ENCODE data around the gene NES.

The NES gene

DNA sequence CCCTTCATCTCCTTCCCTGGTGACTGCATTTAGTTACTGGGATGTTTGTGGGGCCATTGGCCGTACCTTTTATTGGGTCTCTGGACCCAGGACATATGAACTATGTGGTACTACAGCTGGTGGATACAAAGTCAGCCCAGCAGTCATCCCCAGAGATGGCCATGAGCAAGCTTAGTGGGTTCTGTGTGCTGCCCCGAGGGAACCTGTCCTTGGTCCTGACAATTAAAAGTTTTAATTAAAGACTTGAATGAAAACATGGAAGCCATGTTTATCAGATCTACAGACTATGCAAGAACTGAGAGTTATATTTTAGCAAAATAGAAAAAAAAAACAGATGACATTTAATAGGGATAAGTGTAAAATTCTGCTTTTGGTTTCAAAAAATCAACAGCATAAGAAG, 2.8 kb upstream of the NES start:
- no peak for DNase-seq (ENCODE audit: low read depth)

DNA sequence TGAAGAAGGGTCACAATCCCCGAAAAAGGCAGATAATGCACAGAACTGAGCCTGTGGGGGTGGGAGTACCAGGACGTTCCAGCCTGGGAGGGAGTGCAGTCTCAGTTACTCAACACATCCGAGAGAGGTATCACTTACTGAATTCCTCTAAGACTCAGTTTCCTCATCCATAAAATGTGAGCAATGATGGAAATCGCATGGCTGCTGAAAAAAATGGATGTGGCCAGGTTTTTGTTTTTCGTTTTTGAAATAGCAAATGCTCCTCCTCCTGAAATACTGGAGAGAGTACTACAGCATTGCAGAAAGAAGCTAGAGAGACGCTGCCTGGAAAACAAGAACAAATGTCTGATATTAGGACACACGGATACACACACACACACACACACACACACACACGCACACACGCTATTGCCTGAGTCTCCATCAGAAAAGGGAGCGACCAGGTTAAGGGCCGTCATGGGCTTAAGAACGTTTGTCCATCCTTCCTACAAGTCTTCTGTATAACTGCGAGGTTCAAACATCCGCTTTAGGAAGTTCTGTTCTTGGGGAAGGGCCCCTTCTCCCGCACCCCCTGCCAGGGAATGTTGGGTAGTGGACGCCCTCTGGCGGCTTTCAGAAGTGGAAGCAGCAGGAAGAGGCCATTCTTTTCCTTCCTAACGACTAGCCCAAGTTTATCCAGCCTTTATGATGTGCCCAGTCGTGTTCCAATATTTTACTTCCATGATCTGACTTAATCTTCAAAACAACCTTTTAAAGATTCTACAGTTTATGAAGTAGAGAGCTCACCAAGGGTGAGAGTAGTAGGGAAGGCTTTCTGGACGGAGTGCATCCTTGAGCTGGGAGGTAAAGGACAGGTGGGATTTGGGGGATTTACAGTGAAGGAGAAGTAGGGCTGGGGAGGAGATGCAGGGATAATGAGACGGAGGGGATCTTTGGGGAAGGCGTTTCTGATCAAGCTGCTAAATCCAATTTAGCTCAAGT, 699 bp upstream of the NES start:
- peak; percentile 70 for DNase-seq (ENCODE audit: low read depth)

DNA sequence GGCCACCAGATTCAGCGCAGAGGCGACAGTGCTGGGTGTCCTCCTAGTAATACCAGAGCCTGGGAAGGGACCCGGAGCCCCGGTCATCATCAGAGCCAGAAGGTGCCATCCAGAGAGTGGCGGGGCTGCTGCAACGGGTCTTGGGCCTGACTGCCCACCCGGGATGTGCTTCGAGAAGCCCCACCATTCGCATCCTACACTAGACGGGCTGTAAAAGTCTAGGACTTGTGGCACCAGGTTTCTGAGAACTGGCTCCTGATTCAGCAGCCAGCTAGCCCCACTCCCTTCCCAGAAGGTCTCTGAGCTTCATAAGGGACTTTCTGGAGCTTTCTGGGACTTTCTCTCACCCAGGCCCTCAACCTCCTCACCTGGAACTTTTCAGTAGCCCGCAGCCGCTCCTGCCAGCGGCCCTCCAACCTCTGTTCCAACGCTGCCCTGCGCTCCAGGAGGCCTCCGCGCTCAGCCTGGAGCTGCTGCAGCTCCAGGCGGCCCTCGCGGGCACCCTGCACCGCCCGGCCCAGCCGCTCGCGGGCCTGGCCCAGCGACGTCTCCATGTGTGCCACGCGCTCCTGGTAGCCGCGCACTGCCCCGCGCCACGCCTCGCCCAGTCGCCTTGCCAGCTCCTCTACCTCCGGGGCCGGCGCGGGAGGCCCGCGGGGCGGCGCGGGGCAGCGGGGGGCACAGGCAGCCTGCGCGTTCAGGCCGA, 940 bp downstream of the NES start:
- DNase-seq (ENCODE audit: low read depth): no peak

DNA sequence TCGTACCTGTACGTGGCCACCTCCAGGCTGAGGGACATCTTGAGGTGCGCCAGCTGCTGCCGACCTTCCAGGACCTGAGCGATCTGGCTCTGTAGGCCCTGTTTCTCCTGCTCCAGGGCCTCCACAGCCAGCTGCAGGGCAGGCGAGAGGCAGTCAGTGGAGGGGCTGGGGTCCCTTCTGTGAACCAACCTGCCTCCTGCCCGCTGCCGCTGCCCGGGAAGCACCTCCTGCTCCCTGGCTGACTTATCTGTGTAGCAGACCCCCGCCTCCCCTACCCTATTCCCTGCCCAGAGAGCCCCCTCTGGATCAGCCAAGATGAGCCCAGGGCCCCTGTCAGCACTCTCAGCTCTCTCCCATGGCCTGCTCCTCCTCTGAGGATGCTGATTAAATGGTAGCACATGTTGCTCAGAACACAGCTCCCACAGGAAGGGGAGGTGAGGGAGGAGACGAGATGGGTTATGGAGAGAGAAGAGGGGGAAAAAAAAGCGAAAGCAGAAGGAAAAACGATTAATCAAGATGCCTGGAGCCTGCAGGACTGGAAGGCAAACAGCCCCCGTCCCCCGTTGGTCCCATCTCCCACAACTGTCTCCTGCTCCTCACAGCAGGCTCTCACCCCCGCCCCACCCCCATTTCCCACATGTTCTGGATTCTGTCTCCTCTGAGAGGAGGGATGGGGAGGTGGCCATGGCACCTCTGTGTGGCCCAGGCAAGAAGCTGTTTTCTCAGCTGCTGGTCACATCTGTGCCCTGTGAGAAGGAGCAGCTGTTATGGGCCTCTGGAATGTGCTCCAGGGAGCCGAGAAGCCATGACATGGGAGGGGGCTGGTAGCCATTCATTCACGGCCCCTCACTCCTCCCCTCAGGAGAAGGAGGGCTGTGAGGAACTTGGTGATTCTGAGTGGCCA, 1.7 kb downstream of the NES start:
- peak; percentile 27 for DNase-seq (ENCODE audit: low read depth)

DNA sequence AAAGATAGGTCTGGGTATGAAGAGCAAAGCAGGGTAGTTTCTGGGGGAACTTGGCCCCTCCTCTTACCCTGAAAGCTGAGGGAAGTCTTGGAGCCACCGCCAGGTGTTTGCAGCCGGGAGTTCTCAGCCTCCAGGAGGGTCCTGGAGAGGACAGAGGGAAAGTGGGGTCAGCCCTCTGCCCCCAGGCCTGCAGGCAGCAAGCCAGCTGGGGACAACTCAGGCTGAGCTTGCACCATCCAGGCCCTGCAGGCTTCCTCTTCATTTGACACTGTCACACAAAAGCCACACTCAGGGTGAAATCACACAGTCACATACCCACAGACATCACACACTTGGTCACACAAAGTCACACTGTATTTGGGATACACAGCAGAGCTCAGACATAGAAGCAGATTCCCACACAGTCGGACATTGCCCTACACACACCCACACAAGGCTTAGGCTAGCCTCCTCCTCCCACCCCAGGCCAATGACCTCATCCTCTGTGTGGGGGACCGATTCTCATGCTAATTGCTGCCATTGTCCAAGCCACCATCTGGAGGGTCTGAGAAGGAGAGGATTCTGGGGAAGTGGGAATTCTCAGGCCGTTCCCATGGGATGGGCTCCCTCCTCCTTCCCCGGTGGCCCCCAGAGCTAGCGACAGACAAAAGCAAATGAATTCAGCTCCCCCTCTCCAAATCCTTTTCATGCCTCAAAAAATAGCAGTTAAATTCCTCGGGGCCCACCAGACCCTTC, 3.7 kb downstream of the NES start:
- DNase-seq (ENCODE audit: low read depth): peak; percentile 21

DNA sequence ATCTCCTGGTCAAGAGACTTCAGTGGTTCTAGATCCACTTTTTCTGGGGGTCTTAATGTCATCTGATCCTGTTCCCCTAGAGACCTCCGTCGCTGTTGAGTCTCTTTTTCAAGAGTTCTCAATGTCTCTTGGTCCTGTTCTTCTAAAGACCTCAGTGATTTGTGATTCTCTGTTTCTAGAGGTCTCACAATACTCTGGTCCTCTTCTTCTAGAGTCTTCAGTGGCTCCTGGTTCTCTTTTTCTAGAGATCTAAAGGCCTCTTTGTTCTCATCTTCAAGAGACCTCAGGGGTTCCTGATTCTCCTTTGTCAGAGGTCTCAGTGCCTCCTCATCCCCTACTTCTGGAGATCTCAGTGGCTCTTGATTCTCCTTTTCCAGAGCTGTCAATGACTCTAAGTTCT, 5.4 kb downstream of the NES start:
- DNase-seq (ENCODE audit: low read depth): no peak

DNA sequence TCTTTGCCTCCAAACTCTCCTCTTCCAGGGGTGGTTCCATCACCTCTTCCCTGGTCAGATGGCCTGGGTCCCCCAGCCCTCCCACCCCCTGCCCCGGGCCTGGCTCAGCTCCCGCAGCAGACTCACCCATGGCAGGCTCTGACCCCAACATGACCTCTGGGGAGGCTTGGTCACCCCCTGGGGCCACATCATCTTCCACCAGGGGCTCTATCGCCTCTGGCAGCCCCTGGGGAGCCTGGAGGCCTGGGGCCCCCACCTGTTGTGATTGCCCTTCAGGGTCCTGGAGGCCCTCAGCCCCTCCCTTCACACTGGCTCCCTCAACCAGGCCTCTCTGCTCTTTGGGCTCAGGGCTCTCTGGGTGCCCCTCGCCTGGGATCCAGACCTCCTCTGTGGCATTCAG, 6.4 kb downstream of the NES start:
- DNase-seq (ENCODE audit: low read depth): no peak

DNA sequence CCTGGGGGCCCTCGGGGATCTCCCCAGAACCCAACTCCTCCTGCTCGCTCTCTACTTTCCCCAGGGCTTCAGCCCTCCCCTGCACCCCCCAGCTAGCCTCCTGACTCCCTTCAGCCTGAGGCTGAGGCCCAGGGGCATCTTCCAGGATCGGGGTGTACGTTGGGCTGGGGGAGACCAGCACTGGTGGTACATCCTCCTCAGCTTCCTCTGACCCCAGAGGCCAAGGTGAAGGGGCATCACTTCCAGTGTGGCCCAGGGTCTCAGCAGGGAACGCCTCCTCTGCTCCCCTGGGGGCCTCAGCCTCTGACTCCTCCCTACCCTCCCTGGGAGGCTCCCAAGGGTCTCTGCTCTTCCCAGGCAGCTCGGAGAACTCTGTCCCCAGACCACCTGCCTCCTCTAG, 6.8 kb downstream of the NES start:
- no peak for DNase-seq (ENCODE audit: low read depth)

DNA sequence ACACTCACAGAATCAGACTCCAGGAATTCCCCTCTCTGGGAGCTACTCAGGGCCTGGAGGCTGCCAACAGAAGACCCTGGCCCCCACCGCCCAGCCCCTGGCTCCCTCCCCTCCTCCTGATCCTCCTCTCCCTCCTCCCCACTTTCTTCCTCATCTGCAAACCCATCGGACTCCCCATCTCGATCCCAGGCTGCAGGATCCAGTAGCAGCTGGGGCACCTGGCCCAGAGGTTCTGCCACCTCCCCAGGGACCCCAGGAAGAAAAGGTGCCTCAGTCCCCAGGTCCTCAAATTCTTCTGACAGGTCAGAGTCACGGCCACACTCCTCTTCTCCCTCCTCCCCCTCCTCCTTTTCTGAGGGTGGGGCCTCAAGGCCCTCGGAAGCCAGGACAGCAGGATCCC, 7.4 kb downstream of the NES start:
- no peak for DNase-seq (ENCODE audit: low read depth)

DNA sequence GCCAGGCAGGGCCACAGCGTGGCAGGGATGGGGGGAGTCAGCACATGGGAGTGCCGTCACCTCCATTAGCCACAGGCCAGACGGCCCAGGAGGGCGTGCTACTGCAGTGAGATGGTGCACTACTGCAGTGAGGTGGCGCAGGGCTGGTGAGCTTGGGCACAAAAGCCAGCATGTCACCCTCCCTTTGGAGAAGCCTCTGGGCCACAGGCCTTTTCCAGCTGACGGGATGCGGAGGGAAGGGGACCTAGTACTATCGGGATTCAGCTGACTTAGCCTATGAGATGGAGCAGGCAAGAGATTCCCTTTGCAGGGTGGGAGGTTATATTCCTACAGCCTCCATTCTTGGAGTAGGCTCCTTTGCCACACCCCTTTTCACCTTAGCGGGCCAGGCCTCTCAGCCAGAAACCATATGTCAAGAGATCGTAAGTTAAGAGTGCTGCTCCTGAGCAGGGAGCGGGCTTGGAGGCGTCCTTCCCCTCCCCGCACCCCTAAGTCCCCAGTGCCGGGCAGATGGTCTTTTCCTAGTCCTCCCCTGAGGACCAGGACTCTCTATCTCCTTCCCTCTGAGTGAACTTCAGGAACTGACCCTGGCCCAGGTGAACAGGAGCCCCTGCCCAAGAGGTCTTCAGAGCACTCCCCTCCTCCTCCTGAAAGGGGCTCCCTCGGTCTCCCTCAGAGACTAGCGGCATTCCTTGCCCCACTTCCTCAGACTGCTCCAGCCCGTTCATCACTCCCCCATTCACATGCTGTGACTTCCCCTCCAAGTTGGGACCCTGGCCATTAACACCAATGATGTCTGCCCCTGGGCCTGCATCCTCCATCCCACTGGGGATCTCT, 8.2 kb downstream of the NES start:
- DNase-seq (ENCODE audit: low read depth): no peak

DNA sequence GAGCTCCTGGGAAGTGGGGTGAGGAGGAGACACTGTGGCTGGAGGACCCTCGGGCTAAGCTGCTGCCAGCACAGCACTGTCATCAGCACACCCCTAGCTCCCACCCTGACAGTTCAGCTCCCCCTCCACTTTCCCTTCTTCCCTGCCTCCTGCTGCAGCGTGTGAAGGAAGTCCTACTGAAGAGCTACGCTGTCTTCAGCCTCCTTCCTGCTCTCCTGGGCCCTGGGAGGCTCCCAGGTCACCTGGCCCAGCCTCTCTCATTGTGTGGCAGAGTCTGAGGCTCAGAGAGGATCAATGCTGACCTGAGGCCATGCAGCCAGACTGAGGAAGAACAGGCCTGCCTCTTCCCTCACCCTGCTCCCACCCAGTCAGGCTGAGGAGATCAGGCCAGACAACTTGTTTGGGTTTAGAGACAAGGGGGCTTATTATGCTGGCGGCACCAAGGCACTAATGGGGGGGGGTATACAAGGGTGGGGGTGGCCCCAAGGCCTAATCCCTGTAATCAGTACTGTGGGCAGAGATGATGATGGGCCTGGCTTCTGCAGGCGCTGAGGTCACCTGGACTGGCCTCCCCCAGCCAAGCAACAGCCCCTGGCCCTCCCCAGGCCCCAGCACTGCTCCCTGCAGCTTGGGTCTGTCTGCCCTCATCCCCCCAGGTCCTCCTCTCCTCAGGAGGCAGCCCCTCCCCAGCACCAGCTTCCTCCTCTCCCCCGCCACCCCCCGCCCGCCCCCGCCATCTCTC, 9.1 kb downstream of the NES start:
- DNase-seq (ENCODE audit: low read depth): no peak

DNA sequence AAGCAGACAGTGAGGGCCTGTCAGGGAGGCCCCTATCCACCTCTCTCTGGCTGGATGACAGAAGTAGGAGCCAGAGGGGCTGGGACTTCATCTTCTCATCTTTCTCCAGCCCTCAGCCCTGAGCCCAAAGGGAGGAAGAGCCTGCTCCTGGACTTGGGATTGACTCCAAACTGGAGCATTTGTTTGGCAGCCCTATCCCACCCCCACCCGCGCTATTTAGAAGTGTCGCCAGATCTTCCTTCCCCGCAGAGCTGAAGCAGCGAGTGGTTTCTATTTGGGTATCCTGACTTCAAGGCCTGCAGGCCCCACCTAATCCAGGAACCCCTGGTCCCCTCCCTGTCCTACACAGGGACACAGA, 9.6 kb downstream of the NES start:
- no peak for DNase-seq (ENCODE audit: low read depth)

DNA sequence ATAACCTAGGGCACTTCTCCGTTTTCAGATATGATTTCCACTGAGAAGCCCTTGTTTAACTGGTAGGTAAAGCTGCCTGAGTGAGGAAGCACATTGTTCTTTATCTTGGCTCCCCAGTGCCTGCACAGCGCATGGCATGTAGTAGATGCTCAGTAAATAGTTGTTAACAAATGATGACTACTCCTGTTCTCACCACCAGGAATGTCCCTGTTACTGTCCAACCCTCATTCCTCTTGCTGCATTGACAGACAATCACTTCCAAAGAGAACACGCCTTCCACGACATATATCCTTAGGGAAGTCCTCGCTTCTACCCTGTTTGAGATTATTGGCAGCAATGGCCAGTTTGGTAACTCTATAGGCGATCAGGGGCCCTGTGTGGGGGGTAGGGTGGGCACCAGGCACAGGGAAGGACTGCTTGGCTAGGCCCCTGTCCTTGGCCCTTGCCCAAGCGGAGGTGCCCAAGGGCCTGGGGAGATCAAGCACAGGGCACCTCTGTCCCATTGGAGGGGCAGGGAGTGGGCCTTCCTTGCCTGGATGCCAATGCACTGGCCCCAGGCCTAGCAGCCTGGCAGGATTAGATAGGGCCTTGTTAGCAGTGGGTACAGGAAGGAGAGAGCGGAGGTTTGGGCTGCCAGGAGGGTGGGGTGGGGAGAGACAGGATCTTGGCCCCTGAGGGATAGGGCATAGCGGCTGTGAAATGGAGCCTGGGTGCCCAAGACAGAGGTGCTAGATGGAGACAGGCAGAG, 10.2 kb downstream of the NES start:
- DNase-seq (ENCODE audit: low read depth): no peak

DNA sequence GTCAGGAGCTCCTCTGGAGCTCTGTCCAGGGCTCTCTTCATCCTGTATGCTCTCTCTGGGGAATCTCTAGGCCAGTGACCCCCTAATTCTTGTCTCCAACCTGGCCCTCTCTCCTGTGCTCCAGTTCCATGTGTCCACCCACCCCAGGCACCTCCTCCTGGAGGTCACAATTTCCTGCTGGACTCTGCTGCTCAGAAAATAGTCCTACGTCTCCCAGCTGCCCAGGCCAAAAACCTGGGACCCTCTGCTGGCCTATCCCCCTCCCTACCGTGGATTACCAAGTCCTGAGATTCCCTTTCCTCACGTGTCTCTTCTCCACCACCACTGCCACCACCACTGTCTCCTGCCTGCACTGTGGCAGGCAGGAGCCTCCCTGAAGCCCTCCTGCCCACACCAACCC, 11.7 kb downstream of the NES start:
- DNase-seq (ENCODE audit: low read depth): no peak

DNA sequence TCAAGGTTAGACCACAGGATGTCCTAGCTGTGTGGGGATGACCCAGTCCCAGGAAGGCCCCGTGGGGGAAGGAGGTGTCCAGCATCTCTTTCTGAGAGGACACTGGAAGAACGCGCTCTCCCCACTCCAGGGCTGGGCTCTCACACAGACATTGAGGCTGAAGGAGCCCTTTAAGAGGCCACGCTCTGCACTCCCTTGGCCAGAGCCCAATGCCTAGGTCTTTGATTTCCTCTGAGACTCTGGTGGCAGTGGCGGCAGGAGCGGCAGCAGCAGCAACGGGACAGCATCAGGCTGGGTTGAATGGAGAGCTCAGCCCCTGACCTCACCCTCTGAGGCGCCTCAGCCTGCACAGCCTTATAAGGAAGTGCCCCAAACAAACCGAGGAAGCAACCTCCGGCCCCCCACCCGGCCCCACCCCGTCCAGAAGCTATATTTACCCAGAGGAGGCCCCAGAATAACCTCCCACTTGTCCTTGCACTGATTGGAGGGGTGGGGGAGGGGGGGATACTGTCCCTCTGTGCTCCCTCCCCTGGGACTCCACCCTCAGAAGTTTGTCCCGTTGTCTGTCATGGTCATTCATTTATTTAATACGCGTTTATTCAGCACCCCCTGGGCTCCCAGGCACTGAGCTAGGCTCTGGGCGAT, 12.3 kb downstream of the NES start:
- no peak for DNase-seq (ENCODE audit: low read depth)

DNA sequence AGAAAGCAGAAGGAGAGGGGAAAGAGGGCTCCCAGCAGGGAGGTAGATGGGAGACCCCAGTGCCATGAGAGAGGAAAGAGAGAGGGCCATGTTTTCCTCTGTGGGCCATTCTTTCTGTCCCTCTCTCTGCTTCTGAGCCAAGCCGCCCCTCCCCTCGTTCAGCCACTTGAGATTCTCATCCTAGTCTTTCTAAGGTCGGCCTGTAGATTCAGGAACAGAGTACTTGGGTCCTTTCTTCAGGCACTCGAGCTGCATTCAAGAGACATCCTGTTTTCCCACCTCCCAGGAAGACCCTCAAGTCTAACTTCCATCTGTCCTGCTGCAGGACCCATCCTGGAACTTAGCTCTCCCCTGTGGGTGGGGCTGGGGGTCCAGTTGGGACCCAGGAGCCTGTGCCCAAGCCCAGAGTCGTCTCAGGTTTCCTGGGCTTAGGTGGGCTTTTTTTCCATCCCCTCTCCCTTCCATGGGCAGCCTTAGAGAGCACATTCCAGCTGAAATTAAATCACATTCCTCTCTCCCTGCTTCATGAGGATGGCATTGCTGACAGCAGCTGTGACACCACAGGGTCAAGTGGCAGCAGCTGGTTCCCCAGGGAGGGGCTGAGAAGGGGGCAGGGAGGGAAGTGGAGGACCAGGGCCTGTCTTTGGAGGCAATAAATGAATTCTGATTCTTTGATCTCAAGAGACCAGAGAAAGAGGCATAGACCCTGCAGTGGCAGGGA, 13.0 kb downstream of the NES start:
- DNase-seq (ENCODE audit: low read depth): no peak

DNA sequence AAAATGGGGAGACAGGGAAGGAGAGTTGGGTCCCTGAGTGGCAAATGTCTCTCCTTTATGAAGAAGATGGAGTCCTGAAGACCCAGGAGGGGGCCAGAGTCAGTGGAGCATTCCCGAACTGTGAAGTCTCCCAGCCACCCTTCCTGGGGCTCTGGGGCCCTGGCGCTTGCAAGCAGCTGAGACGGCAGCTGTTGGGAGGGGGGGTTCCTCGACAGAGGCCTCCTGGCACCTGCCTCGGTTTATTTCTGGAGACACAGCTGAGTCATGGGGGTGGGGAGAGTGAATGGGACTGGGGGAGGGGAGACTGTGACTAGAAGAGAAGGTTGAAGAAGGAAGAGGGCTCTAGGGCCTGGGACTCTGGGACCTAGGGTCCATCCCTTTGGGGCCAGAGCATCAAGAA, 14.0 kb downstream of the NES start:
- DNase-seq (ENCODE audit: low read depth): peak; percentile 28

DNA sequence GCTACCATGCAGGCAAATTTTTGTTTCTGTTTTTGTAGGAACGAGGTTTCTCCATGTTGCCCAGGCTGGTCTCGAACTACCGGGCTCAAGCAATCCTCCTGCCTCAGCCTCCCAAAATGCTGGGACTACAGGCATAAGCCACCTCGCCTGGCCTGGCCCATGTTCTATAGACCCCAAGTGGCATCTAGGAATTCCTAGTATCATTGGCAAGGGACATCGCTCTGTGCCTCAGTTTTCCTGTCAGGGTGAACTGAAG, 14.5 kb downstream of the NES start:
- no peak for DNase-seq (ENCODE audit: low read depth)
